Vagina (tissue), 2 donors: ENCODE measurements around the gene PPP1R9B. TPM values are rescaled to one million over a fixed set of nuclear protein-coding genes. Genes with fewer than 3 reads are reported as not detected.

Experiments used
- DNase-seq, 2 donors: peaks; one replicate each; pipeline ENCODE4 v3.0.0-alpha.2; 2017; ENCODE audit errors: extremely low spot score in 2 of 2
- H3K27ac ChIP-seq: fragments of 200-600 bp; sonication (generic); one replicate; pipeline ENCODE4 v1.5.1; 2019
- H3K27me3 ChIP-seq: fragments of 200-600 bp; sonication (generic); one replicate; pipeline ENCODE4 v1.5.1; 2019
- H3K36me3 ChIP-seq, 2 donors: fragments of 200-600 bp; sonication (generic); one replicate each; pipeline ENCODE4 v1.5.1; 2017 to 2019
- H3K4me1 ChIP-seq: fragments of 200-600 bp; sonication (generic); one replicate; pipeline ENCODE4 v1.5.1; 2019
- H3K4me3 ChIP-seq, 2 donors: fragments of 200-600 bp; sonication (generic); 1 replicate in 1 of 2; 2 replicates in 1 of 2; pipeline ENCODE4 v1.5.1; 2016 to 2019
- H3K9me3 ChIP-seq: fragments of 200-600 bp; sonication (generic); one replicate; pipeline ENCODE4 v1.5.1; 2019
- CTCF ChIP-seq, 3 experiments: fragments of 450-650 bp in 2 of 3; fragments of 200-600 bp in 1 of 3; sonication (generic) in 1 of 3; IDR thresholded peaks; one replicate each; pipeline ENCODE4 v1.5.1; 2017 to 2019; ENCODE audit warnings: antibody characterized with exemption in 3 of 3, mild to moderate bottlenecking in 2 of 3, moderate library complexity in 2 of 3
- POLR2A ChIP-seq, 2 donors: fragments of 450-650 bp; IDR thresholded peaks; one replicate each; pipeline ENCODE4 v1.6.1; 2017; ENCODE audit warnings: antibody characterized with exemption in 2 of 2, mild to moderate bottlenecking in 2 of 2, moderate library complexity in 2 of 2
- POLR2AphosphoS5 ChIP-seq, 2 donors: sonication (generic); formaldehyde crosslinking; IDR thresholded peaks; one replicate each; pipeline ENCODE4 v1.9.0; 2017; ENCODE audit warnings: antibody characterized with exemption in 2 of 2, mild to moderate bottlenecking in 2 of 2, low read depth in 1 of 2; ENCODE audit not compliant: insufficient read depth in 1 of 2
- intact Hi-C: fragments of 100-400 bp; cut with DNase I; formaldehyde crosslinking; loops from one replicate; pipeline ENCODE4 v1.15.1; 2023
- total RNA-seq: library from RNA; depleted of rRNA; stranded (reverse); fragments of >200 nt; gene quantifications from one replicate; pipeline ENCODE4 v1.2.3, GENCODE V29; 2016

Gene PPP1R9B
- total RNA-seq, 1 donor from 2014 or later = 37.6 TPM

GRCh38 chr17:50129353-50129727 lies 21.1 kb downstream of the PPP1R9B start:
- H3K4me1 ChIP-seq = peaks cover 44% of the 10 kb centered on the region
- intact Hi-C loops = no loop called here
- no peak for DNase-seq
- H3K36me3 ChIP-seq = peaks cover 0 to 2% of the 10 kb centered on the region in 2 donors
- no peaks in the 10 kb centered on the region for H3K9me3 ChIP-seq
- no peak for TF ChIP-seq POLR2A (IDR thresholded peaks at IDR 0.05)
- TF ChIP-seq POLR2AphosphoS5 (IDR thresholded peaks at IDR 0.05; ENCODE audit: insufficient read depth in 1 of 2, low read depth in 1 of 2) = no peak
- no peak for TF ChIP-seq CTCF (IDR thresholded peaks at IDR 0.05)
- H3K4me3 ChIP-seq = peak overlapping the region; percentile 49 to 67
- no peaks in the 10 kb centered on the region for H3K27me3 ChIP-seq
- peak overlapping the region; percentile 27 for H3K27ac ChIP-seq

GRCh38 chr17:50128441-50129352 lies 21.8 kb downstream of the PPP1R9B start:
- DNase-seq = no peak
- no peaks in the 10 kb centered on the region for H3K36me3 ChIP-seq
- H3K4me3 ChIP-seq = peak overlapping the region; percentile 49 to 67
- no peak for TF ChIP-seq POLR2A (IDR thresholded peaks at IDR 0.05)
- no peak for TF ChIP-seq CTCF (IDR thresholded peaks at IDR 0.05)
- no peak for TF ChIP-seq POLR2AphosphoS5 (IDR thresholded peaks at IDR 0.05; ENCODE audit: insufficient read depth in 1 of 2, low read depth in 1 of 2)
- intact Hi-C loops = no loop called here
- no peaks in the 10 kb centered on the region for H3K9me3 ChIP-seq
- peak overlapping the region; percentile 27 for H3K27ac ChIP-seq
- no peaks in the 10 kb centered on the region for H3K27me3 ChIP-seq
- H3K4me1 ChIP-seq = peaks cover 38% of the 10 kb centered on the region

GRCh38 chr17:50127697-50128361 lies 22.6 kb downstream of the PPP1R9B start:
- TF ChIP-seq POLR2A (IDR thresholded peaks at IDR 0.05) (no peak), POLR2AphosphoS5 (IDR thresholded peaks at IDR 0.05; ENCODE audit: insufficient read depth in 1 of 2, low read depth in 1 of 2) (no peak), CTCF (IDR thresholded peaks at IDR 0.05) (no peak)
- Histone ChIP-seq H3K27ac (no peak overlapping the region), H3K4me1 (peaks cover 29% of the 10 kb centered on the region), H3K27me3 (no peaks in the 10 kb centered on the region), H3K4me3 (no peak overlapping the region), H3K9me3 (no peaks in the 10 kb centered on the region), H3K36me3 (no peaks in the 10 kb centered on the region)
- intact Hi-C loops = no loop called here
- DNase-seq = no peak

GRCh38 chr17:50125420-50125997 lies 25.0 kb downstream of the PPP1R9B start:
- H3K27me3 ChIP-seq = no peaks in the 10 kb centered on the region
- intact Hi-C loops = no loop called here
- no peaks in the 10 kb centered on the region for H3K9me3 ChIP-seq
- H3K27ac ChIP-seq = no peak overlapping the region
- H3K36me3 ChIP-seq = no peaks in the 10 kb centered on the region
- TF ChIP-seq CTCF (IDR thresholded peaks at IDR 0.05) = no peak
- TF ChIP-seq POLR2A (IDR thresholded peaks at IDR 0.05) = no peak
- TF ChIP-seq POLR2AphosphoS5 (IDR thresholded peaks at IDR 0.05; ENCODE audit: insufficient read depth in 1 of 2, low read depth in 1 of 2) = no peak
- peaks cover 28% of the 10 kb centered on the region for H3K4me1 ChIP-seq
- H3K4me3 ChIP-seq = no peak overlapping the region
- no peak for DNase-seq
